SK-MEL-5 (cell line): Measurements from ENCODE around the gene SNX30. TPM values are rescaled to one million over a fixed set of nuclear protein-coding genes. Genes with fewer than 3 reads are reported as not detected.
"Not testable (repeated sequence)": the region's sequence is repeated elsewhere in the genome, so short reads cannot be mapped to it uniquely, and the experiment has no call there.

ENCODE experiments used
- DNase-seq: peaks from one replicate; pipeline ENCODE4 v3.0.0-alpha.2; 2016; ENCODE audit warnings: low read depth, low spot score
- in situ Hi-C: cut with HindIII; loops from 2 replicates; pipeline ENCODE4 v1.10.0; 2016; ENCODE audit warnings: low sequenced_read_pairs, high pct_unique_total_duplicates, low pct_unique_long_range_greater_than_20kb
- polyA plus RNA-seq, 2 experiments: library from polyadenylated mRNA; depleted of rRNA; stranded (reverse); fragments of >200 nt; gene quantifications; 2 replicates each; pipeline ENCODE4 v1.2.3, GENCODE V29; 2015
- total RNA-seq: library from RNA; depleted of rRNA; stranded (reverse); fragments of >200 nt; shearing (Covaris generic); gene quantifications from 2 replicates; pipeline ENCODE4 v1.2.3, GENCODE V29; 2014; rRNA removed

The SNX30 gene, protein sequence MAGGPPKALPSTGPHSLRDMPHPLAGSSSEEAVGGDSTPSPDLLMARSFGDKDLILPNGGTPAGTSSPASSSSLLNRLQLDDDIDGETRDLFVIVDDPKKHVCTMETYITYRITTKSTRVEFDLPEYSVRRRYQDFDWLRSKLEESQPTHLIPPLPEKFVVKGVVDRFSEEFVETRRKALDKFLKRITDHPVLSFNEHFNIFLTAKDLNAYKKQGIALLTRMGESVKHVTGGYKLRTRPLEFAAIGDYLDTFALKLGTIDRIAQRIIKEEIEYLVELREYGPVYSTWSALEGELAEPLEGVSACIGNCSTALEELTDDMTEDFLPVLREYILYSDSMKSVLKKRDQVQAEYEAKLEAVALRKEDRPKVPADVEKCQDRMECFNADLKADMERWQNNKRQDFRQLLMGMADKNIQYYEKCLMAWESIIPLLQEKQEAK
- 39.2 and 39.6 TPM in 2 replicates for total RNA-seq
- 22.2 and 31.3 TPM in 2 replicates for polyA plus RNA-seq (2015; cell fraction: cytosol; rRNA removed)
- polyA plus RNA-seq (2015; cell fraction: nucleus; rRNA removed) = 35.6 and 40.4 TPM in 2 replicates

DNA sequence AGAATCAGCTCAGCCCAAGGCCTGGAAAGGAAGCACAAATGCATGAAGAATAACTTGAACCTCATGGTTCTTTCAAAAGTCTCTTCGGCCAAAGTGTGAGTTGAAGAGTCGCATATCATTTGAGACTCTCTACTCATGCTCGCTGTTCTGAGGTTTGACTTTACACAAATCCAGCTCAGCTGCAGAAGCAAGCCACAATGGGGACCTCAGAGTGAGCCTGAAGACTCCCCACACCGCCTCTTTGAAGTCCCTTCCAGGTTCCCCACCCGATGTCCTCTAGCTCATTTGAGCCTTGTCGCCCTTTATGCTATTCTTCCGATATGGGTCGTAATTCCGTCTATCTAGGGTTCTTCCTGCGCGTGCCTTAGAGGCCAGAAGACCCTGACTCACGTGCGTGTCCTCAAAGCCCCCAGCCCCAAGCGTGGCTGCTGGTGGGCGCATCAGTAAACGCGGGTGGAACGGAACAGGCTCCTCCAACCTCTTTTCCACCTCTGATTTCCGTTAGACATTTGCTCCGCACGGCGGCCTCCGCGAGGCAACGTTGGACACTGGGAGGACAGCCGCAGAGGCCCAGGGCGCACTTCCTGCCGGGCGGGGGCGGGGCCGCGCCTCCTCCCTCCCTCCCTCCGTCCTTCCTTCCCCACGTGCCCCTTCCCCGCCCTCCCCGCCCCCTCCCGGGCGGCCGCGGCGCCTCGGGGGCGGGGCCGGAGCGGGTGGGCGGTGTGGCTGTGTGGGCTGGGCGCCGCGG is at the start of gene SNX30:
Gene SNX30 (plus strand): TSS at position 745 of the 748 bp plus-strand sequence. CDS start 242 bp downstream, outside the sequence.
- peak; percentile 91 for DNase-seq
- in situ Hi-C loops = no loop called here

DNA sequence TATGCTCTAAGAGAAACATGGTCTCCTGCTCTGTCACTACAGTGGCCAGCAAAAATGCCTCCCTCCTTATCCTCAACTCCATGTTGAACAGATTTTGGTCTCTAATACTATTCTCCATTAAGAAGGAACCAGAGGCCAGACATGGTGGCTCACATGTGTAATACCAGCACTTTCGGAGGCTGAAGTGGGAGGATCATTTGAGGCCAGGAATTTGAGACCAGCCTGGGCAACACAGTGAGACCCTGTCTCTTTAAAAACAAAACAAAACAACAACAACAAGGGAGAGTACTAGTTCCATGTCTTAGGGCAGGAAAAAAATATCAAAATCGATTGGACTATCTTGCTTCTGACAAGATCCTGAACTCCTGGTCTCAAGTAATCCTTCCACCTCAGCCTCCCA is 47.3 kb upstream of the SNX30 start:
- in situ Hi-C loops = no loop called here
- no peak for DNase-seq

DNA sequence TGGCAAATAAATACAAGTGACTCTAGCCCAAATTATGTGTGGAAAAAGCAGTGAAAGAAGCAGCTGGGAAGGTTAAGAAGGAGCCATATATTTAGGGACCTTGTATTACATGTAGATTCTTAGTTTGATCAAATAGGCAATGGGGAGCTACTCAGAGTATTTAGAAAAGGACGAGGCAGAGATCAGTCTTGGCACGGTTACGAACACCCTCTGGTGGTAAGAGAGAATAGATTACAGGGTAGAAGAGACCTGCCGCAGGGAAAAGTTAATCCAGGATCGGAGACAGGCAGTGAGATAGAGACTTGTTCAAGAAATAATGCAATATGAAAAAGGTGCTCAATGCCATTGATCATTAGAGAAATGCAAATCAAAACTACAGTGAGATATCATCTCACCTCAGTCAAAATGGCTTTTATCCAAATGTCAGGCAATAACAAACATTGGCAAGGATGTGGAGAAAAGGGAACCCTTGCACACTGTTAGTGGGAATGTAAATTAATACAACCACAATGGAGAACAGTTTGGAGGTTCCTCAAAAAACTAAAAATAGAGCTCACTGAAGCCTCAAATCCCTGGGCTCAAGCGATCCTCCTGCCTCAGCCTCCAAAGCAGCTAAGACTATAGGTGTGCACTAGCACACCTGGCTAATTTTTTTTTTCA is 44.7 kb upstream of the SNX30 start:
- in situ Hi-C loops = no loop called here
- DNase-seq = peak; percentile 80

DNA sequence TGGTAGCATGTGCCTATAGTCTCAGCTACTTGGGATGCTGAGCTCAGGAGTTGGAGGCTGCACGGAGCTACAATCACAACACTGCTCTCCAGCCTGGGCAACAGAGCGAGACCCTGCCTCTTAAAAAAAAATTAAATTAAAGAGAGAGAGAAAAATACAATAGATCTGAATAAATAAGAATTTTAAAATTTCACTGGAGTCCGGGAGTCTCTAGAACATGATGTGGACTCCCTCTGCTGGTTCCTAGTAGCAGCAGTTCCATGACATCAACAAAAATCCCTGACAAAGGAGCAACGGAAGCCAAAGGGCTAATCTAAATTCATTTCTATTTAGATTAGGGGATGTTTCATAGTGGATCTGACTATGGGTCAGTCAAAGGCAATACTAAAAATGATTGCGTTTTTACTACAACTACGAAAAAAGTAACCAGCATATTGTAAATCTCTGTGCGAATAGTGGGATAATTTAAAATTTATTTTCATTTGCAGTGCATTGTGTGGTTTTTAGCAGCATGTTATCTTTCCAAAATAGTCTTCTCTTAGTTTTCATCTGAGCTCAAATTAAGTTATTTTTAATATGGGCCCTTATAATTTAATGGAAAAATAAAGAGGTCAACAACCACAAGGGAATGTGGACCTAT is 39.4 kb upstream of the SNX30 start:
- peak; percentile 70 for DNase-seq
- in situ Hi-C loops = no loop called here

DNA sequence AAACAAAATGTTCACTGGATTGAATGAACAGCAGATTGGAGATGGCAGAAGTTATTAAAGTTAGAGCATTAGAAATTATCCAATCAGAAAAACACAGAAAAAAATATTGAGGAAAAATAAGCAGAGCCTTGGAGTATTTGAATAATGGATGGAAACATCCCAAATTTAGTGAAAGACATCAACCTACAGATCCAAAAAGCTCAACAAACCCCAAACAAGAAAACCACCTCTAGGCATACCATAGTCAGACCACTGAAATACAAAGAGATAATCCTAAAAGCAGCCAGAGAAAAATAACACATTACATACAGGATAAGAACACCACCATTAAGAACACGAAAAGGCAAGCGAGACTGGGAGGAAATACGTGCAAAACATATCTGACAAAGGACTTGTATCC is 37.9 kb upstream of the SNX30 start:
- in situ Hi-C loops = no loop called here
- no peak for DNase-seq

DNA sequence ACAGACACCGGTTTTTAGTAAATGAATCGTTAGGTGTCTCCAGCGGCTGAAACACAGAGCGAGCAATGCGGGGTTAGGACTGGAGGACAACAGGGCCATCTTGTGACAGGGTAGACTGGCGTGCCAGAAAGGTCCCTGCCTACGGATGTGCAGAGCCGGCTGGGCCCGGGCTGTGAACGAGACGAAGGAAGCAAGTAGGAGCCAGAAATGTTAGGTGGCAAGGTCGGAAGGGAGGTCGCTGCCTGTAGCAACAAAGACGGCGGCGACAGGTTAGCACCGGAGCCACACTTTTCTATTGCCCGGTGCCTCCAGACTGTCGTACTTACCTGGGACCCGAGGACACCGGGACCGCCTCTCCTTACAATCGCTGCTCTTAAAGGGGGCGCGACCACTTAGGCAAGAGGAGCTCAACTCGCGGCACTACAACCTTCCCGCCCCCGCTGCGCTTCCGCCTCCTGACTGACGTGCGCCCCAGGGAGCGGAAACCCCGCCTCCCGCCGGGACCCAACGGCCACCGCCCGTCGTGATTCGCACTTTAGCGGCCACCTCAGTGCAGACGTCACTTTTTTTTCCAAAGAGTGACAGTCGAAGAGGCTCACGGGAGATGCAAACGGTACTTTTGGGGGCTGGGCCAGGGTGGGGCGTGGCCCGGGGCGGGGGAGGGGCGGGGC is 32.8 kb upstream of the SNX30 start, which contains the start of gene INIP:
Gene INIP (minus strand): TSS at position 457 of the 671 bp plus-strand sequence. CDS start 1,632 bp downstream, outside the sequence.
- in situ Hi-C loops = no loop called here
- DNase-seq = peak; percentile 96

DNA sequence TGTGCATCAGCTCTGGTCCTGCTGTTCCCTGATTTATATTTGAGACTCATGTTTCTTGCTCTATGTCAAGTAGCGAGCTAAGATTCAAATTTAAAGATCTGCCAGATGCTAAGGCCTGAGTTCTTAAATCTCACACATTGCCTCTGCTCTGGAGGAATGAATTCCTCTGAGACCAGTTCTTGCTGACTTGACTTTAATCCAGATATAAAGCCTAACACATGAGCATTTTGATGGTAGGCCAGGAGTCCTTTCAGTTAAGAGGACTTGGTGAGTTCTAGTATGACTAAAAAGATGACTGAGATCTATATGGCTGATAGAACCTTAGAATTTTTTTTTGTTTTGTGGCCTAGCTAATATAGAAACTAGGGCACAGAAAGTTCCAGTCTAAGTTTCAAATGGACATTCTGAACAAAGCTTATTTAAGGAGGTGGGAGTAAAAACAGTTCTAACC is 31.3 kb upstream of the SNX30 start:
- in situ Hi-C loops = no loop called here

DNA sequence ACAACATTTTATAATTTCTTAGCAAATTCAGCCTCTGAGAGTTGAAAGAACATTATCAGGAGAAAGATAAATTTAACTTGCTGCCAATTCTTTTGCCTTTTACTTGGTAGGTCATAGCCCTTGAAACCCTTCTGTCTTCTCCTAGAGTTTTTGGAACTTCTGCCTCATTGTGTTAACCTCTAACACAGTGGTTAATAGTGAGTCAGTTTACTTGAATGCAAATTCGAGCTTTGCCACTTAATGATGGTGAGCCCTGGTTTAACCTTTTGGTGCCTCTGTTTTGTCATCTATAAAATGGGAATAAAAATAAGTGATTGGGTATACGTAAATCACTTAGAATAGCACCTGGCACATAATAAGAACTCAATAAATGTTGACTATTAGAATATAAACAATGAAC is 30.9 kb upstream of the SNX30 start:
- in situ Hi-C loops = no loop called here
- no peak for DNase-seq

More for the DNA sequence above, 31.3 kb upstream of the SNX30 start:
- peak; percentile 6 for DNase-seq

DNA sequence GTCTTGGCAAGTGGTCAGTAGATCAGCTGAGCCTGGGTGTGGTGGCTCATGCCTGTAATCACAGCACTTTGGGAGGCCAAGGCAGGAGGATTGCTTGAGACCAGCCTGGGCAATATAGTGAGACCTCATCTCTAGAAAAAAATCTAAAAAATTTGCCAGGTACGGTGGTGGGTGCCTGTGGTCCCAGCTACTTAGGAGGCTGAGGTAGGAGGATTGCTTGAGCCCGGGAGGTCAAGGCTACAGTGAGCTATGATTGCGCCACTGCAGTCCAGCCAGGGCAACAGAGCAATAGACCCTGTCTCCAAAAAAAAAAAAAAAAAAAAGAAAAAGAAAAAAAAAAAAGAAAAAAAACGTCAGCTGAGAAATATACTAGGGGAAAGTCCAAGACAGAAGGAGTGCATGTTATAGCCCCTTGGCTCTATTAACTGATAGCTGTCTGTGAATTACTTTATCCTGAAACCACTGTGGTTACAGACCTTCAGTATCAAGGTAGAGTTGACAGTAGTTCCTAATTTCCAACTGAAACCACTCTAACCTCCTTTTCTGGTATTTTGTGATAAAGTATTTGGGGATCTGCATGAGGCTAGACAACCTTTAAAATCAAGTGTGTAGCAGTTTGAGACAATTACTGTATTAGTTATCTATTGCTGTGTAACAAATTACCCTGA is 30.3 kb upstream of the SNX30 start:
- in situ Hi-C loops = no loop called here
- no peak for DNase-seq

DNA sequence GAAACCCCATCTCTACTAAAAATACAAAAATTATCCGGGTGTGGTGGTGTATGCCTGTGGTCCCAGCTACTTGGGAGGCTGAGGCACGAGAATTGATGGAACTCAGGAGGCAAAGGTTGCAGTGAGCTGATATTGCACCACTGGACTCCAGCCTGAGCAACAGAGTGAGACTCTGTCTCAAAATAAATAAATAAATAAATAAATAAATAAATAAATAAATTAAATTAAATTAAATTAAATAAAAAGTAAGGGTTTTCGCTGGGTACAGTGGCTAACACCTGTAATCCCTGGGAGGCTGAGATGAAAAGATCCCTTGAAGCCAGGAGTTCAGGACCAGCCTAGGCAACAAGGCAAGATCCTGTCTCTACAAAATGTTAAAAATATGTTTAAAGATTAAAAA is 27.8 kb upstream of the SNX30 start:
- in situ Hi-C loops, DNase-seq: not testable (repeated sequence)

DNA sequence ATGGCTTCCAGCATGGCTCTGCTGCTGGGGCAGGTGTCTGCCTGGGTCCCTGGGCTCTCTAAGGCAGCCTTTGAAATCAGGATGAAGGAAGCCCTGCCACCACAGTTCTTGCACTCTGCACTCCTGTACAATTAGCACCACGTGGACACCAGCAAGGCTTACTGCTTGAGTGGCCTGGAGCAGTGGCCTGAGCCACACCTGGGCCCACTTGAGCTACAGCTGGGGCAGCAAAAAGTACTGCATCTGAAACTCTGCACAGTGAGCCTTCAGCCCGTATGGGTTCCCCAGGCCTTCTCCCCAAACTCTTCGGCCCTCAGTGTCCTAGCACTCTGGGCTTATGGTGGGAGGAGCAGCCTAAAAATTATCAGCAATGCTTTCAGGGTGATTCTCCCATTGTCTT is 24.6 kb upstream of the SNX30 start:
- DNase-seq = no peak
- in situ Hi-C loops = no loop called here

DNA sequence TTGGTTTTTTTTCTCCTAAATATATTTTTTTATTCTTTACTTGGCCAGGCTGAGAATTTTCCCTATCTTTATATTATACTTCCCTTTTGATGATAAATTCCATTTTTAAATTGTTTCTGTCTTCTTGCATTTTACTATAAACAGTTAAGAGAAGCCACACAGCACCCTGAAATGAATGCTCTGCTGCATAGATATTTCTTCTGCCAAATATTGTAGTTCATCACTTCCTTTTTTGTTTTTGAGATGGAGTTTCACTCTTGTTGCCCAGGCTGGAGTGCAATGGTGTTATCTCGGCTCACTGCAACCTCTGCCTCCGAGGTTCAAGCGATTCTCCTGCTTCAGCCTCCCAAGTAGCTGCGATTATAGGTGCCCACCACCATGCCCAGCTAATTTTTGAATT is 24.1 kb upstream of the SNX30 start:
- no peak for DNase-seq

DNA sequence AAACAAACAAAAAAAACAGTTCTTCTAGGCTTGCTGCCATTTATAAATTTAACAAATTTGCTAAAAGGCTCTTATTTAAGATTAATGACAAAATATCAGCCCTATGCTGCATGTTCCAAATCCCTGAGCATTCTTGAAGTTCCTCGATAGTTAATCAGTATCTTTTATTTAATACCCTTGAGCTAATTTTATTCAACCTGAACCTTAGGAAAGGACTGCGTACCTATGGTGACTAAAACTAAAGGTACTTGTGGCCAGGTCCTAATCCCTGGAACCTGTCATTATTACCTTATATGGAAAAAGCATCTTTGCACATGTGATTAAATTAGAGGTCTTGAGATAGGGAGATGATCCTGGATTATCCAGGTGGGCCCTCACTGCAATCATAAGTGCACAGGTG is 22.2 kb upstream of the SNX30 start:
- no peak for DNase-seq
- in situ Hi-C loops = no loop called here

More for the DNA sequence above, 24.1 kb upstream of the SNX30 start:
- in situ Hi-C loops = no loop called here

DNA sequence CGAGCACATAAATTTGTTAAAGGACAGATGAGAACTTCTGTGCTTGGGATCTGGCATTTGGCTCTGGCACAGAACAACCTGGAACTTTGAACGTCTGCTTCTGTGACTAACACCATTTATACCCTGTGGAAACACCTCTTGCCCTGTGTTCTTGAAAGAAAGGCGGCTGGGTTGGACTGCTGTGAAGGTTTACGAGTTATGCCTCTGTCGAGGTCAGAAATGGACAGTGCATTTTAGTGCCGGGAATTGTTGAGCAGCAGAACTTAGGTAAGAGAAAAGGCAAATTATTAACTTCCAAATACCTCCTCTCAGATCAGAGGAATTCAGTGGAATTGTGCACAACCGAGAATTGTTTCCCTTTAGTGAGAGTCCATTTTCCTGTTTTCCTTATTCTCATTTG is 18.6 kb upstream of the SNX30 start:
- no peak for DNase-seq

DNA sequence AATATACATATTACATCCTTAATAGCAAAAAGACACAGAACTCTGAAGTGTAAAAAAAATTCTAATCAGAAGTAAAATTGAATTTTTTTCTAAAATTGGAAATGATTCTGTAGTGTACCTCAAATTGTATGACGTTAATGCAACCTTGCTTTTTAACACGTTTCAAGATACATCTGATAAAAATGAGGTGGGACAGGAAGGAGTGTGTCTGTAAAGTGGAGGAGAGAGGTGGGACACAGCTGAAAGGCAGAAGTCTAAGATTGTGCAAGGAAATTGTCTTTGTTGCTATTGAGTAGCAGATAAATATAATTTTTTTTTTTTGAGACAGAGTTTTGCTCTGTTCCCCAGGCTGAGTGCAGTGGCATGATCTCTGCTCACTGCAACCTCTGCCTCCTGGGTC is 15.7 kb upstream of the SNX30 start:
- in situ Hi-C loops = no loop called here
- no peak for DNase-seq

More for the DNA sequence above, 18.6 kb upstream of the SNX30 start:
- in situ Hi-C loops = no loop called here

DNA sequence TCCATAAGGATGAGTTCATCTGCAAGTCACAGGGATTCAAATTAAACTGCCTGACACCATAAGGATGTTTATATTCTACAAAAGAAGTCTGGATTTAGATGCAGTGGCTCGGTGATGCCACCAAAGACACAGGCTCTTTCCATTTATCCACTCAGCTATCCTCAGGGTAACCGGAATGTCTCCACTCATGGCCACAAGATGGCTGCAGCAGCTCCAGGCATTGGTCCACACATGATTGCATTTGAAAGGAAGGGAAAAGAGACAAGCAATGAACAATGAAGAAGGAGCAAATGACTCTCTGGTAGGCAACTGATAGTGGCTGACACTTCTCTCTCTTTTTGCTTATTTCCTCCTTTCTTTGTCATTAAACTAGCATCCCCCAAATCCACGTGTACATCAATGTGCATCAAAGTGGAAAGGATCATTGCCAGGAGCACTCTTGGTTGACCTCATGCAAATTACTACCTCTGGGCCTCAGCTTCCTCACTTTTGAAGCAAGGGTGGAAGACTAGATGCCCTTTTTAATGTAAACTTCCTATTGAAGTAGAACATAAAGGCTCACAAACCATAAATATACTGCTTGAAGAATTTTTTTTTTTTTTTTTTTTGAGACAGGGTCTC is 7.2 kb upstream of the SNX30 start:
- peak; percentile 61 for DNase-seq
- in situ Hi-C loops = no loop called here
